Ovary (tissue), 9 donors: ENCODE data around the gene WWOX. TPM values are rescaled to one million over a fixed set of nuclear protein-coding genes. Genes with fewer than 3 reads are reported as not detected.

ENCODE experiments used
- DNase-seq, 5 donors: peaks; one replicate each; pipeline ENCODE4 v3.0.0-alpha.2; 2019 to 2020
- H3K27ac ChIP-seq, 2 donors: fragments of 200-600 bp; one replicate each; pipeline versions ENCODE4 v1.5.1 to v1.8.0; 2019 to 2022
- H3K27me3 ChIP-seq: fragments of 200-600 bp; one replicate; pipeline ENCODE4 v1.8.0; 2022
- H3K36me3 ChIP-seq: fragments of 200-600 bp; sonication (generic); one replicate; pipeline ENCODE4 v1.5.1; 2019
- H3K4me1 ChIP-seq: one replicate; pipeline ENCODE4 v1.8.1; 2013; ENCODE audit warnings: mild to moderate bottlenecking, moderate library complexity; ENCODE audit not compliant: insufficient read depth
- H3K4me3 ChIP-seq: fragments of 200-600 bp; sonication (generic); one replicate; pipeline ENCODE4 v1.5.1; 2017
- H3K9me3 ChIP-seq, 2 donors: fragments of 200-600 bp in 1 of 2; sonication (generic) in 1 of 2; one replicate each; pipeline versions ENCODE4 v1.5.1 to v1.8.1; 2013 to 2019; ENCODE audit warnings: mild to moderate bottlenecking in 1 of 2, moderate library complexity in 1 of 2
- CTCF ChIP-seq, 3 donors: fragments of 450-650 bp in 2 of 3; fragments of 200-600 bp in 1 of 3; IDR thresholded peaks; one replicate each; pipeline versions ENCODE4 v1.5.1 to v1.8.0; 2016 to 2022; ENCODE audit warnings: antibody characterized with exemption in 3 of 3, mild to moderate bottlenecking in 1 of 3
- EP300 ChIP-seq: sonication (generic); formaldehyde crosslinking; IDR thresholded peaks from one replicate; pipeline ENCODE4 v1.6.1; 2017; ENCODE audit warnings: antibody characterized with exemption
- POLR2A ChIP-seq: fragments of 450-650 bp; IDR thresholded peaks from one replicate; pipeline ENCODE4 v1.6.1; 2017; ENCODE audit warnings: antibody characterized with exemption, mild to moderate bottlenecking, moderate library complexity
- WGBS, 3 donors: extraction: QIAGEN DNeasy Blood & Tissue Kit in 1 of 3; methylation state at CpG; one replicate each; pipeline versions ENCODE4 v1.1.5 to v1.1.7; 2013 to 2017; 5-methylcytosine and 5-hydroxymethylcytosine counted together
- intact Hi-C, 4 donors: fragments of 100-400 bp; cut with DNase I; formaldehyde crosslinking; loops; one replicate each; pipeline versions ENCODE4 v1.11.0 to v1.15.1; 2022 to 2023
- polyA plus RNA-seq, 2 donors: library from polyadenylated mRNA; stranded (reverse); fragments of 200-250 nt in 1 of 2; fragments of 350-450 nt in 1 of 2; fragmentation: Illumina TruSeq in 1 of 2; extraction: RNeasy Lipid Tissue Mini Kit (QIAGEN cat#74804) in 1 of 2; gene quantifications; one replicate each; pipeline ENCODE4 v1.2.3, GENCODE V29; 2013 to 2014
- total RNA-seq, 7 donors: library from RNA; depleted of rRNA in 2 of 7; stranded (reverse); fragments of >200 nt in 2 of 7; fragmentation: NEBNext Ultra II Directional in 3 of 7; extraction: Animal tissue kit (Norgen Biotek cat#: 25700) in 3 of 7; gene quantifications; one replicate each; pipeline versions ENCODE4 v1.1.0 to v1.2.4, GENCODE V29; 2016 to 2023
- donor health status: DM: no; HTN: no; CAD: no; lungs with moderate emphysema.
- donor health status: DM: no; HTN: no; CAD: no.
- donor health status: Bipolar disorder and iron deficiency.
- donor health status: DM: yes; HTN: yes; CAD: no.
- donor health status: DM: no; HTN: no; CAD: no.
- donor health status: DM: yes; HTN: yes; CAD: no.

Gene WWOX
- total and polyA plus RNA-seq, 9 donors = 11.0 to 40.5 (median 25.2) TPM

GRCh38 chr16:79090966-79091365 lies 991.5 kb downstream of the WWOX start:
- no peak overlapping the region for H3K27ac ChIP-seq
- H3K4me3 ChIP-seq = no peak overlapping the region
- DNase-seq = no peak
- no peaks in the 10 kb centered on the region for H3K27me3 ChIP-seq
- H3K9me3 ChIP-seq = no peaks in the 10 kb centered on the region
- TF ChIP-seq EP300 = no peak
- no peak for TF ChIP-seq POLR2A
- TF ChIP-seq CTCF (IDR thresholded peaks at IDR 0.05) = no peak
- intact Hi-C loops = no loop called here
- no peaks in the 10 kb centered on the region for H3K4me1 ChIP-seq
- WGBS, 3 donors = 89 to 98% (median 91%) methylated on average over 4 of the region's 4 CpGs
- H3K36me3 ChIP-seq = no peaks in the 10 kb centered on the region

- Histone ChIP-seq H3K4me3 (no peak overlapping the region), H3K4me1 (no peaks in the 10 kb centered on the region), H3K36me3 (no peaks in the 10 kb centered on the region), H3K9me3 (no peaks in the 10 kb centered on the region), H3K27me3 (no peaks in the 10 kb centered on the region), H3K27ac (no peak overlapping the region)
- WGBS, 3 donors = 94 to 96% (median 95%) methylated on average over 5 of the region's 5 CpGs
- intact Hi-C loops = no loop called here
- no peak for DNase-seq
- TF ChIP-seq CTCF (IDR thresholded peaks at IDR 0.05) (no peak), EP300 (no peak), POLR2A (no peak)
These were observed 993.4 kb downstream of the WWOX start for GRCh38 chr16:79092846-79093245.

- no peaks in the 10 kb centered on the region for H3K36me3 ChIP-seq
- no peaks in the 10 kb centered on the region for H3K27me3 ChIP-seq
- no peak overlapping the region for H3K4me3 ChIP-seq
- no peak for DNase-seq
- WGBS, 3 donors = 84 to 91% (median 90%) methylated on average over 10 of the region's 10 CpGs
- H3K4me1 ChIP-seq = no peaks in the 10 kb centered on the region
- TF ChIP-seq POLR2A = no peak
- no peak for TF ChIP-seq EP300
- no peak for TF ChIP-seq CTCF (IDR thresholded peaks at IDR 0.05)
- no peaks in the 10 kb centered on the region for H3K9me3 ChIP-seq
- intact Hi-C loops = no loop called here
- no peak overlapping the region for H3K27ac ChIP-seq
These were observed 994.1 kb downstream of the WWOX start for GRCh38 chr16:79093554-79093967.

GRCh38 chr16:79096246-79096645 lies 996.8 kb downstream of the WWOX start:
- Histone ChIP-seq H3K27me3 (no peaks in the 10 kb centered on the region), H3K9me3 (no peaks in the 10 kb centered on the region), H3K27ac (no peak overlapping the region), H3K4me1 (no peaks in the 10 kb centered on the region), H3K36me3 (no peaks in the 10 kb centered on the region), H3K4me3 (no peak overlapping the region)
- DNase-seq = no peak
- WGBS, 3 donors = 92 to 96% (median 93%) methylated on average over 7 of the region's 7 CpGs
- TF ChIP-seq POLR2A (no peak), EP300 (no peak), CTCF (IDR thresholded peaks at IDR 0.05) (no peak)
- intact Hi-C loops = no loop called here

GRCh38 chr16:79097166-79097565 lies 997.7 kb downstream of the WWOX start:
- whole genome bisulfite sequencing, 3 donors = 84 to 86% (median 86%) methylated on average over 7 of the region's 7 CpGs
- H3K27ac ChIP-seq = no peak overlapping the region
- no peak for DNase-seq
- no peaks in the 10 kb centered on the region for H3K9me3 ChIP-seq
- intact Hi-C loops = no loop called here
- H3K36me3 ChIP-seq = no peaks in the 10 kb centered on the region
- no peaks in the 10 kb centered on the region for H3K27me3 ChIP-seq
- H3K4me1 ChIP-seq = no peaks in the 10 kb centered on the region
- TF ChIP-seq POLR2A = no peak
- no peak for TF ChIP-seq EP300
- TF ChIP-seq CTCF (IDR thresholded peaks at IDR 0.05) = no peak
- no peak overlapping the region for H3K4me3 ChIP-seq
